Iris pigment epithelial cell (primary cell): ENCODE results near the gene SCO2.

Source experiments
- DNase-seq: peaks from one replicate; pipeline ENCODE4 v3.0.0-alpha.2; 2011; ENCODE audit warnings: low read depth

SCO2 gene

GRCh38 chr22:50551160-50551752, 25.9 kb upstream of the SCO2 start:
- DNase-seq = no peak

- DNase-seq = no peak
Measured at GRCh38 chr22:50550395-50550794, 25.0 kb upstream of the SCO2 start.

- no peak for DNase-seq
Measured at GRCh38 chr22:50548921-50549790, 23.8 kb upstream of the SCO2 start.

GRCh38 chr22:50548040-50548920, 22.9 kb upstream of the SCO2 start:
- DNase-seq = no peak

GRCh38 chr22:50547263-50547985, 22.0 kb upstream of the SCO2 start:
- no peak for DNase-seq

GRCh38 chr22:50546326-50547262, 21.2 kb upstream of the SCO2 start:
- no peak for DNase-seq

- DNase-seq = no peak
Measured at GRCh38 chr22:50545522-50546325, 20.3 kb upstream of the SCO2 start, which contains the start of gene KLHDC7B. KLHDC7B (plus strand) TSS chr22:50545899; CDS start chr22:50546244, 345 bp downstream.

GRCh38 chr22:50544746-50545253, 19.4 kb upstream of the SCO2 start:
- DNase-seq = no peak

GRCh38 chr22:50544078-50544745, 18.8 kb upstream of the SCO2 start:
- DNase-seq = peak; percentile 62

- peak; percentile 50 for DNase-seq
Measured at GRCh38 chr22:50542416-50542927, 17.1 kb upstream of the SCO2 start.

GRCh38 chr22:50541667-50542026, 16.2 kb upstream of the SCO2 start:
- DNase-seq = peak; percentile 91

GRCh38 chr22:50540381-50540780, 15.0 kb upstream of the SCO2 start:
- no peak for DNase-seq

- no peak for DNase-seq
Measured at GRCh38 chr22:50537765-50538164, 12.4 kb upstream of the SCO2 start.

GRCh38 chr22:50536226-50536625, 10.8 kb upstream of the SCO2 start:
- no peak for DNase-seq

- no peak for DNase-seq
Measured at GRCh38 chr22:50535113-50535512, 9.7 kb upstream of the SCO2 start.

GRCh38 chr22:50533856-50534711, 8.7 kb upstream of the SCO2 start:
- DNase-seq = peak; percentile 55

- DNase-seq = no peak
Measured at GRCh38 chr22:50532824-50533796, 7.7 kb upstream of the SCO2 start.
